HG02571 (cell line): ENCODE data around the gene RXYLT1.
"Not testable (repeated sequence)": the region's sequence is repeated elsewhere in the genome, so short reads cannot be mapped to it uniquely, and the experiment has no call there.

Experiments
- ATAC-seq: cut with Tn5 transposase; IDR thresholded peaks from one replicate; pipeline ENCODE4 v1.9.1; 2021; ENCODE audit warnings: mild to moderate bottlenecking, moderate library complexity; ENCODE audit not compliant: unreplicated experiment

The RXYLT1 gene

DNA sequence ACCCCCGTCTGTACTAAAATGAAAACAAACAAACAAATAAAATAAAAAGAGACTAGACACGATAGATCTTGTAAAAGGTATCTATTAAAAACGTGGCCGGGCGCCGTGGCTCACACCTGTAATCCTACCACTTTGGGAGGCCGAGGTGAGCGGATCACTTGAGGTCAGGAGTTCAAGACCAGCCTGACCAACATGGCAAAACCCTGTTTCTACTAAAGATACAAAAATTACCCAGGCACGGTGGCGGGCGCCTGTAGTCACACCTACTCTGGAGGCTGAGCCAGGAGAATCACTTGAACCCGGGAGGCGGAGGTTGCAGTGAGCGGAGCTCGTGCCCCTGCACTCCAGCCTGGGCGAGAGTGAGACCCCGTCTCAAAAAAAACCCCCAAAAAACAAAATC is 63.0 kb downstream of the RXYLT1 start:
- ATAC-seq = not testable (repeated sequence)

DNA sequence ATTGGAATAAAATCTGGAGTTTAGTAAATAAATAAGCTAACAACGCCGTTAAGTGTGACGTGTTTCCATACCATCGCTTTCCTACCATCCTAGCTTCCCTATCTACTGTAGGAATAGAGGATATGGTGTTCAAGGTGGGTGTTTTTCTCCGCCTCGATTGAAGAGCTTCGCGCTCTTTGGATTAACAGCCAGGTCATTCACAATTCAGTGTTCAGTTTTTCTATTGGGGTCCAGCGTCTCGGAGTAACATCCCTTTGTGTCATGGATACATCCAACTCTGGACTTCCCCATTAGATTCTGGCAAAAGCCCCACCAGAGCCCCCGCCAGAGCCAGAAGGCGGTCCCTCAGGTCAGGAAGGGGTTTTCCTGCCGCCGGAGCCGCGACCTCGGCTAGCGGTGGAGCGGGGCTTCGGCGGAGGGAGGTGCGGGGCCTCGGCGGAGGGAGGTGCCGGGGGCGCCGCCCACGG is 63.6 kb downstream of the RXYLT1 start:
- no peak for ATAC-seq

DNA sequence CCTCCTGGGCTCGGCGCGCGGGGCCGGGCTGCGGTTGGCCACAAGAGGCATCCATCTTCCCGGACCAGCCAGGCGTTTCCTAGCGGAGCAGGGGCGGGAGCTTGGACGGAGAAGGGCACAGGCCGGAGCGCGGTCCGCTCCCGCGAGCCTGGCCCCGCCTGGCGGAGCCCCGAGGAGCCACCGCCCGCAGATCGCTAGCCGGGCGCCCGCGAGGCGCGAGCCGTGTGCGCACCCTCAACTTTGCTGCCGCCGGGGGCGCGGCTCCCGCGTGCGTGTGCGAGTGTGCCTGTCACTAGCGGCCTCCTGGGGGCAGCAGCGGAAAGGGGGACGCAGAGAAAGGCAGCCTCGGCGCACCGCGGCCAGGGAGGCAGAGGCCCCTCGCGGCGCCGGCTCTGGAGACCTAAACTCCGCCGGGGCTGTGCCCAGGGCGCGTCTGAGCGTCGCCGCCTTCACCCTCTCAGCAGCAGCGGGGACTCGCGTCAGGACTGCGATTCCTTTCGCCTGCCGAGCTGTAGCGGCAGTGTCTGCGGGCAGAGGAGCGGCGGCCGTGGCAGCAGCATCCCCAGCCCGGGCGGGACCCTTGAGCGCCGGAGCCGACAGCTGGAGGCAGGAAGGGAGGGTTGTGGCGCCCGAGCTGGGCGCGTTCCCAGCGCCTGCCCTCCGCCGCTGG is 64.1 kb downstream of the RXYLT1 start:
- ATAC-seq = peak; percentile 95

DNA sequence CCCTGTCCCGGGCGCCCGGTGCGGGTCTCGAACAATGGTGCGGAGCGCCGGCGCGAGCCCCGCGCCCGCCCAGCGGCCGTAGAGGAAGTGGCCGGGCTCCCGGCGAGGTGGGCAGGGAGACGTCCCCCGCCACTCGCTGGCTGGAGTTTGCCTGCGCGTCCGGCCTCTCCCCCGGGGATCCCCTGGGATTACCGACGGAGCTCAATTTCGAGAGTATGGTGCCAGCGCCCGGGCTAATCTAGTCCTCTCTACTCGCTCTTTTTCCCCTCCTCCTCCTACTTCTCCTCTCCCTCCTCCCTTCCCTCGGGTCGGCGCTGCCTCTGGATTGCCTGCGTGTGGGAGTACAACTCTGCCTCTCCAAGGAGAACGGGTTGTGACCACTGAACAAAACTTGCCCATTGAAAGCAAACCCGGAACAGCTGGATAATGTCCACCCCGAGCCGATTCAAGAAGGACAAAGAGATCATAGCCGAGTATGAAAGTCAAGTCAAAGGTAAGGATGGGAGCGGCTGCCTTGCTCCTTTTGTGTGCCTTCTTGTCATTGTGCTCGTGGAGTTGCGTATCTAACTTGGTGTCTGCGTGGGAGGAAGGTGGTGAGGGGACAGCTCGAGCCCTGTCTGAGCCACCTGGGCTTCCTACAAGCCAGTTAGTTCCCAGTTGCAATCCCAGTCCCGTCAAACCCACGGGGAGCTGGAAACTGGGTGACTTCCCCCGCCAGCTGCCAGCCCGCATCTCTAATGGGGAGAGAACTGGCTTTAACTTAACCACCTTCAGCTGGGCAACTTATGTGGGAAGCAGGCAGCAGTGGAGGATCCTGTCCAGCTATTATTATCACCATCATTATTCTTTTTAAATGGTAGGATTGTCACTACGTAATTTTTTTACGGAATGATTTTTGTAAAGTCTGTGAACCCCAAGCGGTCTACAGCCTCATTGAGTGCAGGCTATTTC is 65.0 kb downstream of the RXYLT1 start, which contains the start of gene SRGAP1:
Gene SRGAP1, plus strand, starts transcription at position 310 of the 951 bp plus-strand sequence. Its CDS starts 117 bp downstream, at position 427.
- peak; percentile 30 for ATAC-seq

DNA sequence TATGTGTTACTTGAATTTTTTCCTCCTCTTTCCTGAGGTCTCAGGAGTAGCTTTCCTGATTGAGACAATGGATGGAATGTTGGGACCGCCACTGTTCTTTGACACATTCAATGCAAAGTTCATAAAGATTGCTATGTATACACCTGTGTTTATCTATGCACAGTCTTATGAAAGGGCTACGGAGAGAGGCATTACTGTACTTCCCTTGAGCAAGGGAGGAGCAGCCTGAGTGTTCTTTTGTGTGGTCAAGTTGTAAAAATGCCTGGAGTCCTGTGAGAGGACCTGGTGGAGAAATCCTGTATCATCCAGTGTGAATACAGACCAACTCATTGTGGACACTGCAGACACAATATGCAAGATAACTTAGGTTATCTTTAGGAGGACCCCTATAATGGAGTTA is 66.0 kb downstream of the RXYLT1 start:
- ATAC-seq = no peak

DNA sequence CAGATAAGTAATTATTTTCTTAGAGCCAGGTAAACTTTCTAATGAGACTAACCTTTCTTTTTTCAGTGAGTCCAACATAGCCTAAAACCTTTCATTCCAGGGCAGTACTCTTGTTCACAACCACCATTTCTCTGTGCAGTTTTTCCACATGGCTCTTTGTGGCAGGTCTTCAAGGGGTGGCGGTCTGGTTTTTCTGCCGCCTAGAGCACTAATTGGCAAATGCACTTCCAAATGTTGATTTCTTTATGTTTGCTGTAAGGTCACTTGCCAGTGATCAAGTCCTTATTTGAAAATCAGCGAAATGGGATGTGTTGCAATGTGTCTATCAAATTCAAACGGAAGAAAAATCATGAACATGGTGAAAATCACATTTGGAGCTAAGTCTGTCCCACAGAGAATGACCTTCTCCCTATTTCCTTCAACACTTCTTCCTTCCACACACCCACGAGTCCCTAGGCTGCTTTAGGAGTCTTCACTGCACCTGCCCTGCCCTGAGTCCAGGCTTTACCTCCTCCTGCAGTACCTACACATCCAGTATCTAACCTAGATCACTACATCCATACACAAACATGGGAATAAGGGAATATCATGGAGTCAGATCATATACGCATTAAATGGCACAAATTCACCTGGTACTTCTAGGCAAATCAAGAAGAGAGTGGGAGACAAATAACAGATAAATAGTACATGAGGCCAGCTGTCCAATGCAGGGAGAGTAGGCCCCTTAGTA is 66.7 kb downstream of the RXYLT1 start:
- no peak for ATAC-seq

DNA sequence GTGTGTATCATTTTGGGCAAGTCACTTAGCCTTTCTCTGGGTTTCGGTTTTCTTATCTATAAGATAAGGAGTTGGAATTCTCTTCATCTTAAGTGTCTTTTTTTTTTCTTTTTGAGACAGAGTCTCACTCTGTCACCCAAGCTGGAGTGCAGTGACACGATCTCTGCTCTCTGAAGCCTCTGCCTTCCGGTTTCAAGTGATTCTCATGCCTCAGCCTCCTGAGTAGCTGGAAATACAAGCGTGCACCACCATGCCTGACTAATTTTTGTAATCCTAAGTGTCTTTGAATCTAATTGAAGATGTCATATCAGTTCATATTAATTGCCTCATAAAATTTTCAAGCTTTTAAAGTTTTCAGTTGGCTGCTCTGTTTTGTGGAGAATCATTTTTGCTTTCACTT is 68.7 kb downstream of the RXYLT1 start:
- no peak for ATAC-seq

DNA sequence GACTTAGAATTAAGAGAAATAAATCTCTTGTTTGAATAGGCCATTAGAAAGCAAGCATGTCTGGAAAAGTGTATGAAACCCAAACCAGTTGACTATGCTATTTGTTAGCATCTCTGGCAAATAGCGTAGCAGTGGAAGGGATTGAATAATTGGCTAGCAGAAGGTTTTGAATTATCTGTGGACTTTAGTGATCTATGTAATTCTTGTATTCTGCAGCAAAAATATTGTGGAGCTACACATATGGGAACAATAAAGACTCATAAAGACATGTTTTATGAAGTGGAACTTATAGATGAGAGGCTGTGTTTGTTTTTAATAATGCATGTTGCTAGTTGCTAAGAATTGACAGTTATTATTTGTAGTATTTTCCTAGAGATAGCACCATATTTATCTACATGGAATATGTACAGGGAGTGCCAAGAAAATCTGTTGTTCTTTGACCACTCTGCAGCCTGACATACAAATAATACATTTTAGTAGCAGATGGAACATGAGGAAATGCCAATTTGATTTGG is 69.5 kb downstream of the RXYLT1 start:
- no peak for ATAC-seq

DNA sequence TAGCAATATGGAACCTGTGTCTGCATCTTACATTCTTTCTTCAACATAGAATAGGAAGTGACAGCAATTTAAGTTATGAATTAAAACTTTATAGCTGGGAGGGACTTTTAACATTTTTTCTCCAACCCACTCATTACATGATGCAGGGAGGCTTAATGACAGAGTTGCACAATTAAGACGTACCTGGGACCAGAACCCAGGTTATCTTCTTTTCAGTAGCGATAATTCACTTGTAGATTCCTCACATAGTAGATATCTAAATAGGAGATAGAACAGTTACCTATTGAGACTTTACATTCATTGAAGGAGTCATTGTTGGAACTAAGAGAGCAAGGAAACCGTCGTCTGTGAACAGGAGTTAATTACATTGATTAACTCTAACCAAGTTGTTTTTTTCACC is 69.9 kb downstream of the RXYLT1 start:
- no peak for ATAC-seq

DNA sequence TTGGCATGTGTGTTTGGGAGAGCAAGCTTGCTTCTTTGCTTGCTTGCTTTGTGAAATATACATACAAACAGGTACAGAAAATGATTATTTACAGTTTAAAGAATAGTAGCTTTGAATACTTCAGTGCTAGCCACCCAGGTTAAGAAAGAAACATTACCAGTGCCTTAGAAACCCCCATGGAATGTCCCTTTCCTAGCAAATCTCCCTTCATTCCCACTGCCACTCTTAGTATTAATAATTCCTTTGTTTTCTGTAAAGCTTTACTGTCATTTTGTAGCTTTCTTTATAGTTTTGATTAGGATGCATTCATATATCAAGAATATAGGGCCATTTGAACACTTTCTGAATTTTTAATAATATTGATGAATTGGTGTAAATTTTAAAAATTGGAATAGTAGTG is 74.3 kb downstream of the RXYLT1 start:
- ATAC-seq = no peak

DNA sequence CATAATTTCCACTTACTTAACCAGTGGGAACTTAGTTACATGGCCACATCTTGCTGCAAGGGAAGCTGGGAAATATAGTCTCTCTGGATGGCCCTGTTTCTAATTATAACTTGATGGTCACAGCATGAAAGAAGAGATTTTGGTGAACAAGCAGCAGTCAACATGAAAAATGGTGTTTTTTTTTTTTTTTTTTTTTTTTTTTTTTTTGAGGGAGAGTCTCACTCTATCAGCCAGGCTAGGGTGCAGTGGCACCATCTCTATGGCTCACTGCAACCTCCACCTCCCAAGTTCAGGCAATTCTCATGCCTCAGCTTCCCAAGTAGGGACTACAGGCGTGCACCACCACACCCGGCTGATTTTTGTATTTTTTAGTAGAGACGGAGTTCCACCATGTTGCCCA is 75.6 kb downstream of the RXYLT1 start:
- ATAC-seq = no peak

DNA sequence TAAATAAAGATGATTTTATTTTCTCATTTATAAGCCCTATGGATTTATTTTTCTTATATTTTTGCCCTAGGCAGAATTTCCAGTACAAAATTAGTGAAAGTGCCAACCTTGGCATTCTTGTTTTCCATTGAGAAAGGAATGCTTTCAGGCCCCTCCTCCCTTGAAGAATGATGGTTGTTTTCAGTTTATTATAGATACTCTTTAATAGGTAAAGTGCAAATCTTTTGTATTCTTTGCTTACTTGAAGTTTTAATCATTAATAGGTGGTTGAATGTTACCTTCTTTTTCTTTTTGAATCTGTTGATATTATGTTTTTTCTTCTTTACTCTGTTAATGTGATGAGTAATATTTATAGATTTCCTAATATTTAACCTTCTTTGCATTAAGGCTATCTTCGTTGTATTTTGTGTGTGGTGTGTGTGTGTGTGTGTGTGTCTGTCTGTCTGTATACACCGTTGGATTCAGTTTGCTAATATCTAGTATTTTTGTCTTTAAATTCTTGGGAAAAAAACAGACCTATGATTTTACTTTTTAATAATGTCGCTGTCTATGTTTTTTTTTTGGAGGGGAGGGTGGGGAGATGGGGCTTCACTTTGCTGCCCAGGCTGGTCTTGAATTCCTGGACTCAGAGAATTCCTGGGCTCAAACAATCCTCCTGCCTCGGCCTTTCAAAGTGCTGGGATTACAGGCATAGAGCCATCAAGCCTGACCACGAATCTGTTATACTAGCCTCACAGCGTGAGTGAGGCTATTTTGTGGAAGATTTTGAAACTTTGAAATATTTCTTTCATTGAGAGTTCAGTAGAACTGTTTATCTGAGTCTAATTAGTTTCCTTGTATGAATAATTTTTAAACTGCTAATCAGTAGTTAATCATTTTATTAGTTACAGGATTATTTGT is 78.3 kb downstream of the RXYLT1 start:
- no peak for ATAC-seq
